COLO668 (cell line): ENCODE measurements around the gene PPARGC1A.

Source experiments
- DNase-seq: peaks from one replicate; lab custom pipeline; 2025; ENCODE audit not compliant: unreplicated experiment; lab: John Stamatoyannopoulos, UW

The PPARGC1A gene

GRCh38 chr4:23909671-23910070 lies 19.8 kb upstream of the PPARGC1A start:
- DNase-seq = no peak

GRCh38 chr4:23906839-23907238 lies 17.0 kb upstream of the PPARGC1A start:
- no peak for DNase-seq

- DNase-seq = peak; percentile 19
Measured at GRCh38 chr4:23904639-23905071, 14.8 kb upstream of the PPARGC1A start.

- DNase-seq = peak; percentile 81
Measured at GRCh38 chr4:23903859-23904438, 14.1 kb upstream of the PPARGC1A start.

GRCh38 chr4:23902222-23902804 lies 12.5 kb upstream of the PPARGC1A start:
- no peak for DNase-seq

GRCh38 chr4:23900636-23901035 lies 10.8 kb upstream of the PPARGC1A start:
- no peak for DNase-seq

GRCh38 chr4:23899565-23899964 lies 9.7 kb upstream of the PPARGC1A start:
- no peak for DNase-seq

GRCh38 chr4:23897564-23898109 lies 7.8 kb upstream of the PPARGC1A start:
- DNase-seq = no peak

- no peak for DNase-seq
Measured at GRCh38 chr4:23894021-23894420, 4.2 kb upstream of the PPARGC1A start.

GRCh38 chr4:23891064-23891421 lies 1.2 kb upstream of the PPARGC1A start:
- DNase-seq = no peak

GRCh38 chr4:23890369-23891063 lies 669 bp upstream of the PPARGC1A start:
- DNase-seq = no peak

GRCh38 chr4:23889391-23889790 lies 456 bp downstream of the PPARGC1A start:
- DNase-seq = no peak

- peak; percentile 31 for DNase-seq
Measured at GRCh38 chr4:23888421-23889319, 1.2 kb downstream of the PPARGC1A start.

- DNase-seq = peak; percentile 30
Measured at GRCh38 chr4:23887989-23888388, 1.9 kb downstream of the PPARGC1A start.

GRCh38 chr4:23887173-23887572 lies 2.7 kb downstream of the PPARGC1A start:
- DNase-seq = no peak

GRCh38 chr4:23885943-23886590 lies 3.8 kb downstream of the PPARGC1A start:
- no peak for DNase-seq

- DNase-seq = no peak
Measured at GRCh38 chr4:23884741-23885140, 5.1 kb downstream of the PPARGC1A start.

GRCh38 chr4:23884261-23884660 lies 5.6 kb downstream of the PPARGC1A start:
- DNase-seq = no peak

- DNase-seq = no peak
Measured at GRCh38 chr4:23882976-23883531, 6.8 kb downstream of the PPARGC1A start.

- DNase-seq = no peak
Measured at GRCh38 chr4:23881674-23882337, 8.0 kb downstream of the PPARGC1A start.
